Nephron (organoid): ENCODE results near the gene ZNF646.

Experiments
- H3K27ac Mint-ChIP-seq, 3 experiments: 2 replicates each; pipeline ENCODE4 v1.8.0; 2020; ENCODE audit warnings: mixed read lengths in 3 of 3, mild to moderate bottlenecking in 2 of 3, moderate library complexity in 1 of 3
- H3K27me3 Mint-ChIP-seq: 2 replicates; pipeline ENCODE4 v1.8.0; 2021; ENCODE audit warnings: low read depth, mild to moderate bottlenecking, moderate library complexity, mixed read lengths
- H3K36me3 Mint-ChIP-seq: 2 replicates; pipeline ENCODE4 v1.8.0; 2020; ENCODE audit warnings: low read depth, mixed read lengths
- H3K4me1 Mint-ChIP-seq: 2 replicates; pipeline ENCODE4 v1.8.0; 2020; ENCODE audit warnings: mixed read lengths
- H3K4me3 Mint-ChIP-seq, 3 experiments: 2 replicates each; pipeline ENCODE4 v1.8.0; 2020; ENCODE audit warnings: mild to moderate bottlenecking in 3 of 3, mixed read lengths in 3 of 3, moderate library complexity in 2 of 3
- H3K9me3 Mint-ChIP-seq: 2 replicates; pipeline ENCODE4 v1.8.0; 2020; ENCODE audit warnings: mixed read lengths
- TF ChIP-seq, protein P1 (sequence below), 3 experiments: fragments of 200-600 bp; sonication (generic); IDR thresholded peaks; one replicate each; pipeline ENCODE4 v1.5.0; 2021; ENCODE audit warnings: antibody characterized with exemption in 3 of 3; ENCODE audit not compliant: unreplicated experiment in 3 of 3

Gene ZNF646

DNA sequence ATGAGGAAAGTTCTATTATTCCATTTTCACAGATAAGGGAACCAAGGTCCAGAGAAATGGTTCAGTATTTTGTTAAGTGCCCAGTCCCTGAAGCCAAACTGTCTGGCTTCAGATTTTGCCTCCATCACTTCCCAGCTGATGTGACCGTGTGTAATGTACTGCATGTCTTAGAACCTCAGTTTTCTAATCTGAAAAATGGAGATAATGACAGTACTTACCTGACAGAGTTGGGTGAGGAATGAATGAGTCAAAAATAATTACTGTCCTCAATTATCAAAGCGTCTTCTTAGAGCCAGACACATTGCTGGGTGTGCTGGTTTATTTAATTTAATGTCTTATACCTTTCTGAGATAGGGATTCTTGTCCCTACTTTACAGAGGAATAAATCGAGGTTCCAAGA is 6.9 kb upstream of the ZNF646 start:
- Mint-ChIP-seq H3K4me3 (no peak overlapping the region), H3K36me3 (peaks cover 16% of the 10 kb centered on the region), H3K27me3 (no peaks in the 10 kb centered on the region), H3K9me3 (no peaks in the 10 kb centered on the region), H3K27ac (no peak overlapping the region), H3K4me1 (peaks cover 36% of the 10 kb centered on the region)
- TF ChIP-seq, protein P1, sequence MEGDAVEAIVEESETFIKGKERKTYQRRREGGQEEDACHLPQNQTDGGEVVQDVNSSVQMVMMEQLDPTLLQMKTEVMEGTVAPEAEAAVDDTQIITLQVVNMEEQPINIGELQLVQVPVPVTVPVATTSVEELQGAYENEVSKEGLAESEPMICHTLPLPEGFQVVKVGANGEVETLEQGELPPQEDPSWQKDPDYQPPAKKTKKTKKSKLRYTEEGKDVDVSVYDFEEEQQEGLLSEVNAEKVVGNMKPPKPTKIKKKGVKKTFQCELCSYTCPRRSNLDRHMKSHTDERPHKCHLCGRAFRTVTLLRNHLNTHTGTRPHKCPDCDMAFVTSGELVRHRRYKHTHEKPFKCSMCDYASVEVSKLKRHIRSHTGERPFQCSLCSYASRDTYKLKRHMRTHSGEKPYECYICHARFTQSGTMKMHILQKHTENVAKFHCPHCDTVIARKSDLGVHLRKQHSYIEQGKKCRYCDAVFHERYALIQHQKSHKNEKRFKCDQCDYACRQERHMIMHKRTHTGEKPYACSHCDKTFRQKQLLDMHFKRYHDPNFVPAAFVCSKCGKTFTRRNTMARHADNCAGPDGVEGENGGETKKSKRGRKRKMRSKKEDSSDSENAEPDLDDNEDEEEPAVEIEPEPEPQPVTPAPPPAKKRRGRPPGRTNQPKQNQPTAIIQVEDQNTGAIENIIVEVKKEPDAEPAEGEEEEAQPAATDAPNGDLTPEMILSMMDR (IDR thresholded peaks at IDR 0.05; ENCODE audit: unreplicated experiment in 3 of 3), result no peak

DNA sequence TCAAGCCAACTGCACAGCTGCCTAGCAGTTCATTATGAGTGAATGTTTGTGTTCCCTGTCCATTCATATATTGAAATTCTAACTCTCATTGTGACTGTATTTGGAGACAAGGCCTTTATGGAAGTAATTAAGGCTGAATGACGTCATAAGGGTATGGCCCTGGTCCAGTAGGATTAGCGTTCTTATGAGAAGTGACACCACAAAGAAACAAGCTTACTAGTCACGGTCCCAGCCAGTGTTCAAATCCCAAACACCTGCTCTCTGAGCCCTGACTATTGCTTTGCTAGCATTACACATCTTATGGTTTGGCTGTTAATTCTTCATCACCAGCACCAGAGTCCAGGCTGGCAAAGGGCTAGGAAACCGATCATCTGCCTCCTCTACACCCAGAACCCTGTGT is 2.4 kb upstream of the ZNF646 start:
- TF ChIP-seq, protein P1 (IDR thresholded peaks at IDR 0.05; ENCODE audit: unreplicated experiment in 3 of 3), result no peak
- Mint-ChIP-seq H3K4me1 (peaks cover 30% of the 10 kb centered on the region), H3K27me3 (no peaks in the 10 kb centered on the region)

DNA sequence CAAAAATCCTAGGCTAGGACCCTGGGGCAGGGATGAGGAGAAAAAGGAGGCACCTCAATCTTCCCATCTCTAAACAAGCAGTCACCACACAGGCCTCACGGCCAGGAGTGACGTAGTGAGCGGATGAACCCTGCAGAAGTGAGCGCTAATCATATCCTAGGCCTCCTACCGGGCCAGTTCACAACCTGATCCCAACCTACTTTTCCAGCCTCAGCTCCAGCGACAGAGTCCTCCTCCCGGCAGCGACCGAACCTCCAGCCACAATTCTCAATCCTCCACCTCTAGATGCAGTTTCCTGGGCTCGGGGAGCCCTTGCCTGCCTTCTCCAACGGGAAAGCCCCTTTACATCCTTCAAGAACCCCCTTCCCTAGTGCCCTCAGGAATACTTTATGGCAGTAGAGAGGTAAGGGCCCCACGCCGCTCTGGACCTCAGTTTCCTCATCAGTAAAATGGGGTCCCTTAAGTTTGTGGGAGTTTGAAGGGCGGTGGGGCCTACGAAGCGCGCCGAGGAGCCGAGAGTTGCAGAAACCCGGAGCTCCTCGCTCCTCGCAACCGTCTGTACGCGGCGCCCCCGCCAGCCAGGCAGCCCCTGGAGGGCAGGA is 1.6 kb upstream of the ZNF646 start:
- peaks cover 30% of the 10 kb centered on the region for H3K4me1 Mint-ChIP-seq
- H3K4me3 Mint-ChIP-seq, result peak overlapping the region; percentile 98 to 100 (median 99)
- TF ChIP-seq, protein P1 (IDR thresholded peaks at IDR 0.05; ENCODE audit: unreplicated experiment in 3 of 3), result no peak
- no peaks in the 10 kb centered on the region for H3K9me3 Mint-ChIP-seq
- no peaks in the 10 kb centered on the region for H3K27me3 Mint-ChIP-seq
- H3K36me3 Mint-ChIP-seq, result peaks cover 11% of the 10 kb centered on the region
- peak overlapping the region; percentile 81 to 97 (median 92) for H3K27ac Mint-ChIP-seq

More for the DNA sequence above, 2.4 kb upstream of the ZNF646 start:
- Mint-ChIP-seq H3K4me3 (peak overlapping the region; percentile 98 to 100 (median 99)), H3K9me3 (no peaks in the 10 kb centered on the region), H3K36me3 (peaks cover 7% of the 10 kb centered on the region), H3K27ac (peak overlapping the region; percentile 81 to 97 (median 92))

DNA sequence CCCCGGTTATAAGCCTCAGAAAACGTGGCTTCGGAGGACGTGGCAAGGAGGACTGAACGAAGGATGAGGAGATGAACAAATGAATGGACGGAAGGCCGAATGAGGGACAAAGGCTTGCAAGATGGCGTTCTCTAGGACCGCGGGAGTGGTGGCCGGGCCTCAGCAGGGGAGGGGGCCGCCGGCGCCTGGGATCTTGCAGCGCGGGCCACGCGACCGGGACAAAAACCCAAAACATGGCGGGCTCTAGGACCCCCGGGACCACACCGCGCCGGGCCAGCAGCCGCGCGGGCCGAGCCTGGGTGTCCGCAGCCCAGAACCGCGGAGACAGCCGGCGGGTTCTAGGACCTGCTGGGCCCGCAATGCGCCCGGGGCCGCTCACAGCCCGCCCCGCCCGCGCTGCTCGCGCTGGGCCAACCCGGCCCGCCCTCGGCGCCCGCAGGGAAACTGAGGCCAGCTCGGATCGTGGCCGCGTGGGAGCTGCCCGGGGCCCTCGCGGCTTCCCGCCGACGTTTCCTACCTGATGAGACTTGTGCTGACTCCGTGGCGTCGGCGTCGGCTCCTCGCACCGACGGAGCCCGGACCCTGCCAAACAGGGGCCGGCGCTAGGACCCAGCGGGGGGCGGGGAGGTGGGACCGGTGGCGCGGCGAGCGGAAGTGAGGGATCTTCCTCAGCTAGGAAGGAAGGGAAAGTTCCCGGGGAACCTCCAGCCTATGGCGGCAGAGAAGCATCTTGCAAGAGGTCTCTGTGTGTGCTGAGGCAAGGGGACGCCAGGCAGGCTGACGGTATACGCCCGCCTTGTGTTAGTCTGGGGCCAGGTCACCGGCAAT is 866 bp upstream of the ZNF646 start:
- no peaks in the 10 kb centered on the region for H3K27me3 Mint-ChIP-seq
- peaks cover 30% of the 10 kb centered on the region for H3K4me1 Mint-ChIP-seq
- TF ChIP-seq, protein P1 (IDR thresholded peaks at IDR 0.05; ENCODE audit: unreplicated experiment in 3 of 3), result no peak
- H3K9me3 Mint-ChIP-seq, result no peaks in the 10 kb centered on the region
- peaks cover 18% of the 10 kb centered on the region for H3K36me3 Mint-ChIP-seq
- H3K4me3 Mint-ChIP-seq, result peak overlapping the region; percentile 98 to 100 (median 99)
- peak overlapping the region; percentile 81 to 97 (median 92) for H3K27ac Mint-ChIP-seq

DNA sequence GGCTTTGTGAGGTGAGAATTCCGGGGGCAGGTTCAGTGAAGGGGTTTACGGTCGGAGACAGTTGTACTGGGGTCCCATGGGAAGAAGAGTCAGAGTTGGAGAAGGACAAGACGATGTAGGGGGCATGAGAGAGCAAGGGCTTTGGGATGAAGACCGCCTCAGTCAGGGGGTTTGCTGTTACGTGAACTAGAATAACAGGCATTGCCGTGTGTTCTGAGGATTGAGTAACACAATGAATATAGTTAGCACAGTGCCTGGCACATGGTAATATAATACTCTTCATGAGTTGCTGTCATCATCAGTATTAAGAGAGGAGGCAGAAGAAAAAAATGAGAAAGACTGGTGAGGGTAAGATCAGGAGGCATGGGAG is 577 bp downstream of the ZNF646 start:
- H3K4me3 Mint-ChIP-seq, result peak overlapping the region; percentile 95 to 96 (median 95)
- TF ChIP-seq, protein P1 (IDR thresholded peaks at IDR 0.05; ENCODE audit: unreplicated experiment in 3 of 3), result no peak
- H3K36me3 Mint-ChIP-seq, result peaks cover 30% of the 10 kb centered on the region
- H3K27me3 Mint-ChIP-seq, result no peaks in the 10 kb centered on the region
- no peaks in the 10 kb centered on the region for H3K9me3 Mint-ChIP-seq
- H3K4me1 Mint-ChIP-seq, result peaks cover 24% of the 10 kb centered on the region
- H3K27ac Mint-ChIP-seq, result peak overlapping the region; percentile 81 to 92 (median 91)
